PC-9 (cell line): ENCODE measurements around the gene LEPR. TPM values are rescaled to one million over a fixed set of nuclear protein-coding genes. Genes with fewer than 3 reads are reported as not detected.
A peak's percentile ranks its signal among the peaks of the same experiment; 100 is the strongest.

Experiments
- Bru-seq: library from RNA; stranded (reverse); fragments of 400-500 nt; gene quantifications from one replicate; lab custom pipeline; 2021; lab: Mats Ljungman, UMichigan
- BruChase-seq, 2 experiments: library from RNA; stranded (reverse); fragments of 400-500 nt; gene quantifications; one replicate each; lab custom pipeline; 2021; lab: Mats Ljungman, UMichigan
- BruUV-seq: library from RNA; stranded (reverse); fragments of 400-500 nt; replicated peaks from 2 replicates; lab custom pipeline; 2021; lab: Mats Ljungman, UMichigan
- CTCF ChIA-PET: fragments of 300-600 bp; sonication (Branson Sonifier 250); formaldehyde crosslinking; loops from one replicate; lab custom pipeline; 2022; ENCODE audit warnings: antibody characterized with exemption; lab: Charles Lee
- POLR2A ChIA-PET: fragments of 300-600 bp; sonication (Branson Sonifier 250); formaldehyde crosslinking; loops from one replicate; lab custom pipeline; 2022; ENCODE audit warnings: antibody characterized with exemption; ENCODE audit not compliant: unreplicated experiment; lab: Charles Lee
- DNase-seq, 2 experiments: peaks; one replicate each; pipeline versions ENCODE4 v3.0.0 to v3.0.0-alpha.2; 2015 to 2022; ENCODE audit warnings: mixed read lengths in 1 of 2
- H2AFZ ChIP-seq: fragments of 200-600 bp; sonication (generic); 2 replicates; pipeline ENCODE4 v1.8.1; 2017; ENCODE audit warnings: antibody characterized with exemption
- H3F3A ChIP-seq: fragments of 200-600 bp; sonication (generic); 2 replicates; pipeline ENCODE4 v1.8.1; 2017; ENCODE audit warnings: antibody characterized with exemption, mild to moderate bottlenecking, low read depth; ENCODE audit not compliant: insufficient read depth
- H3K27ac ChIP-seq: fragments of 200-600 bp; sonication (generic); 2 replicates; pipeline ENCODE4 v1.6.1; 2016; ENCODE audit warnings: mixed run types
- H3K27me3 ChIP-seq: fragments of 200-600 bp; sonication (generic); 2 replicates; pipeline ENCODE4 v1.6.1; 2016; ENCODE audit warnings: low read depth, mixed run types; ENCODE audit not compliant: insufficient read depth
- H3K36me3 ChIP-seq: fragments of 200-600 bp; sonication (generic); 2 replicates; pipeline ENCODE4 v1.6.1; 2016; ENCODE audit warnings: low read depth, mixed run types
- H3K4me1 ChIP-seq: fragments of 200-600 bp; sonication (generic); replicated peaks from 2 replicates; pipeline ENCODE4 v1.6.1; 2016; ENCODE audit warnings: mixed run types; ENCODE audit not compliant: insufficient read depth
- H3K4me2 ChIP-seq: fragments of 200-600 bp; sonication (generic); 2 replicates; pipeline ENCODE4 v1.6.1; 2017; ENCODE audit warnings: mixed run types
- H3K4me3 ChIP-seq: fragments of 200-600 bp; sonication (generic); 2 replicates; pipeline ENCODE4 v1.6.1; 2016; ENCODE audit warnings: mixed run types
- H3K79me2 ChIP-seq: fragments of 200-600 bp; sonication (generic); 2 replicates; pipeline ENCODE4 v1.6.1; 2017; ENCODE audit warnings: low read depth, mixed run types
- H3K9me2 ChIP-seq: fragments of 200-600 bp; sonication (generic); 2 replicates; pipeline ENCODE4 v1.8.1; 2017; ENCODE audit warnings: mild to moderate bottlenecking; ENCODE audit not compliant: insufficient read depth
- H3K9me3 ChIP-seq: fragments of 200-600 bp; sonication (generic); 2 replicates; pipeline ENCODE4 v1.8.1; 2016; ENCODE audit warnings: low read depth; ENCODE audit not compliant: insufficient read depth
- H4K20me1 ChIP-seq: fragments of 200-600 bp; sonication (generic); 2 replicates; pipeline ENCODE4 v1.8.1; 2017; ENCODE audit not compliant: insufficient read depth
- EZH2 ChIP-seq: fragments of 200-600 bp; sonication (generic); IDR thresholded peaks from 2 replicates; pipeline ENCODE4 v1.8.0; 2017; ENCODE audit warnings: antibody characterized with exemption, low read depth
- intact Hi-C: fragments of 100-400 bp; cut with micrococcal nuclease; formaldehyde crosslinking; loops from one replicate; pipeline ENCODE4 v1.10.0; 2022; ENCODE audit not compliant: unreplicated experiment
- long read RNA-seq: library from polyadenylated mRNA; stranded (forward); transcript quantifications from one replicate; pipeline ENCODE4 v2.0.0, GENCODE V29; 2022
- total RNA-seq: library from RNA; stranded (reverse); gene quantifications from 2 replicates; pipeline ENCODE4 v1.2.3, GENCODE V29; 2021
- TF ChIP-seq, protein P1 (sequence below): fragments of 200-600 bp; sonication (generic); conservative IDR thresholded peaks from 2 replicates; pipeline ENCODE4 v1.6.1; 2017; ENCODE audit warnings: mixed run types, antibody characterized with exemption, mild to moderate bottlenecking, moderate library complexity

LEPR gene, protein sequence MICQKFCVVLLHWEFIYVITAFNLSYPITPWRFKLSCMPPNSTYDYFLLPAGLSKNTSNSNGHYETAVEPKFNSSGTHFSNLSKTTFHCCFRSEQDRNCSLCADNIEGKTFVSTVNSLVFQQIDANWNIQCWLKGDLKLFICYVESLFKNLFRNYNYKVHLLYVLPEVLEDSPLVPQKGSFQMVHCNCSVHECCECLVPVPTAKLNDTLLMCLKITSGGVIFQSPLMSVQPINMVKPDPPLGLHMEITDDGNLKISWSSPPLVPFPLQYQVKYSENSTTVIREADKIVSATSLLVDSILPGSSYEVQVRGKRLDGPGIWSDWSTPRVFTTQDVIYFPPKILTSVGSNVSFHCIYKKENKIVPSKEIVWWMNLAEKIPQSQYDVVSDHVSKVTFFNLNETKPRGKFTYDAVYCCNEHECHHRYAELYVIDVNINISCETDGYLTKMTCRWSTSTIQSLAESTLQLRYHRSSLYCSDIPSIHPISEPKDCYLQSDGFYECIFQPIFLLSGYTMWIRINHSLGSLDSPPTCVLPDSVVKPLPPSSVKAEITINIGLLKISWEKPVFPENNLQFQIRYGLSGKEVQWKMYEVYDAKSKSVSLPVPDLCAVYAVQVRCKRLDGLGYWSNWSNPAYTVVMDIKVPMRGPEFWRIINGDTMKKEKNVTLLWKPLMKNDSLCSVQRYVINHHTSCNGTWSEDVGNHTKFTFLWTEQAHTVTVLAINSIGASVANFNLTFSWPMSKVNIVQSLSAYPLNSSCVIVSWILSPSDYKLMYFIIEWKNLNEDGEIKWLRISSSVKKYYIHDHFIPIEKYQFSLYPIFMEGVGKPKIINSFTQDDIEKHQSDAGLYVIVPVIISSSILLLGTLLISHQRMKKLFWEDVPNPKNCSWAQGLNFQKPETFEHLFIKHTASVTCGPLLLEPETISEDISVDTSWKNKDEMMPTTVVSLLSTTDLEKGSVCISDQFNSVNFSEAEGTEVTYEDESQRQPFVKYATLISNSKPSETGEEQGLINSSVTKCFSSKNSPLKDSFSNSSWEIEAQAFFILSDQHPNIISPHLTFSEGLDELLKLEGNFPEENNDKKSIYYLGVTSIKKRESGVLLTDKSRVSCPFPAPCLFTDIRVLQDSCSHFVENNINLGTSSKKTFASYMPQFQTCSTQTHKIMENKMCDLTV
- total RNA-seq (20.6 and 34.8 TPM in 2 replicates), Bru-seq, nascent RNA (percentile 75 among the genes with signal in this experiment), BruChase-seq, experiment 1, labeled RNA remaining after a 2-hour chase (percentile 92 among the genes with signal in this experiment), BruChase-seq, experiment 2, labeled RNA remaining after a 6-hour chase (percentile 72 among the genes with signal in this experiment)
- long read RNA-seq, full-length matches to known transcripts = 25 of 55 reads
- long read RNA-seq, partial matches to known transcripts = 4 of 55 reads
- long read RNA-seq, other reads (novel, unspliced or antisense) = 26 of 55 reads

DNA sequence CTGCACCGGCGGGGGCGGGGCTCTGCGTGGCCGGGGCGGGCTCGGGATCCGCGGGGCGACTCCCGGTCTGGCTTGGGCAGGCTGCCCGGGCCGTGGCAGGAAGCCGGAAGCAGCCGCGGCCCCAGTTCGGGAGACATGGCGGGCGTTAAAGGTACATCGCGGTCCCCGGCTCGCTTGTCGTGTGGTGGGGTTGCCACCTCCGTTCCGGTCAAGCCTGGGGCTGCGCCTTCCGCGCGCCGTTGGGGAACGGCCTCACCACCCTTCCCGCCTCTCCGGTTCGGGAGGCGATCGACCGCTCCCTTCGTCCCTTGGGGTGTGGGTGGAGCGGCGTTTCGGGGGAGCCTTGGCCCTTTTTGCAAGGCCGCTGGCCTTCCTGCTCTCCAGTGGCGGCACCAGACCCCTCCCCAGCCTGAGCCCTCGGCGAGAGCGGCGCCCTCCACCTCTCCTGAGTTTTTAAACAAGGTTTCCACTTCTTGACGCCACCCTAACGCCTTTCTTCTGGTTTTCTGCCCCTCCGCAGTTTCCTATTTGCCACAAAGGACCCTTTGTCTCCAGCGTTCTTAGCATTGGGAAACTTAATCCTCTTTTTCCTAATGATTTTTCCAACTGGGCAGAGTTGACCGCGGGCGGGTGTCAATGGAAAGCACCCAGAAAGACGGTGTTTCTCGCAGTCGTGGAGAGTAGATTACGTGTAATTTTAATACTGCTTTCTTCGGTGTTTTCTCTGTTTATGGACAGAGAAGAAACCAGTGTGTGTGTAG, at the start of gene LEPR, which contains the start of gene LEPROT:
Gene LEPR (plus strand): TSS at position 79 of the 761 bp plus-strand sequence. CDS start 144,898 bp downstream, outside the sequence.
Gene LEPROT (plus strand): TSS at position 79 of the 761 bp plus-strand sequence. CDS start 57 bp downstream, at position 136.
- H3K4me2 ChIP-seq = peak within 1 kb of the TSS; percentile 85
- intact Hi-C loops = loop anchor here (1.0 to 5.0 kb wide), 8 partner anchors 14 to 1078 kb away; partner anchors contain the start of gene DNAJC6
- no peaks in the 10 kb centered on the region for H3K27me3 ChIP-seq
- peaks cover 44% of the 10 kb centered on the region for H3K79me2 ChIP-seq
- BruUV-seq = TSS peak; percentile 44
- no peaks in the 10 kb centered on the region for H3K9me3 ChIP-seq
- no peaks in the 10 kb centered on the region for H3K9me2 ChIP-seq
- peaks cover 34% of the 10 kb centered on the region for H3F3A ChIP-seq
- CTCF ChIA-PET = interaction anchor here (0.5 to 1.3 kb wide), 8 partner anchors 8 to 267 kb away, joined by 3 to 9 read pairs (median 4); partner anchors contain the start of gene DNAJC6
- TF ChIP-seq, protein P1, sequence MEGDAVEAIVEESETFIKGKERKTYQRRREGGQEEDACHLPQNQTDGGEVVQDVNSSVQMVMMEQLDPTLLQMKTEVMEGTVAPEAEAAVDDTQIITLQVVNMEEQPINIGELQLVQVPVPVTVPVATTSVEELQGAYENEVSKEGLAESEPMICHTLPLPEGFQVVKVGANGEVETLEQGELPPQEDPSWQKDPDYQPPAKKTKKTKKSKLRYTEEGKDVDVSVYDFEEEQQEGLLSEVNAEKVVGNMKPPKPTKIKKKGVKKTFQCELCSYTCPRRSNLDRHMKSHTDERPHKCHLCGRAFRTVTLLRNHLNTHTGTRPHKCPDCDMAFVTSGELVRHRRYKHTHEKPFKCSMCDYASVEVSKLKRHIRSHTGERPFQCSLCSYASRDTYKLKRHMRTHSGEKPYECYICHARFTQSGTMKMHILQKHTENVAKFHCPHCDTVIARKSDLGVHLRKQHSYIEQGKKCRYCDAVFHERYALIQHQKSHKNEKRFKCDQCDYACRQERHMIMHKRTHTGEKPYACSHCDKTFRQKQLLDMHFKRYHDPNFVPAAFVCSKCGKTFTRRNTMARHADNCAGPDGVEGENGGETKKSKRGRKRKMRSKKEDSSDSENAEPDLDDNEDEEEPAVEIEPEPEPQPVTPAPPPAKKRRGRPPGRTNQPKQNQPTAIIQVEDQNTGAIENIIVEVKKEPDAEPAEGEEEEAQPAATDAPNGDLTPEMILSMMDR = no peak
- no peak for TF ChIP-seq EZH2
- no peak for DNase-seq
- H4K20me1 ChIP-seq = no peaks in the 10 kb centered on the region
- peaks cover 12% of the 10 kb centered on the region; the same call in 1 of the 2 replicates for H3K36me3 ChIP-seq
- H3K4me1 ChIP-seq = peaks cover 63% of the 10 kb centered on the region
- POLR2A ChIA-PET = interaction anchor here (0.5 to 1.2 kb wide), 10 partner anchors 14 to 522 kb away, joined by 3 to 44 read pairs (median 4); no protein-coding TSS in a partner anchor
- H3K27ac ChIP-seq = peak within 1 kb of the TSS; percentile 90
- peak within 1 kb of the TSS; percentile 69 for H3K4me3 ChIP-seq
- peak within 1 kb of the TSS; percentile 84 for H2AFZ ChIP-seq

DNA sequence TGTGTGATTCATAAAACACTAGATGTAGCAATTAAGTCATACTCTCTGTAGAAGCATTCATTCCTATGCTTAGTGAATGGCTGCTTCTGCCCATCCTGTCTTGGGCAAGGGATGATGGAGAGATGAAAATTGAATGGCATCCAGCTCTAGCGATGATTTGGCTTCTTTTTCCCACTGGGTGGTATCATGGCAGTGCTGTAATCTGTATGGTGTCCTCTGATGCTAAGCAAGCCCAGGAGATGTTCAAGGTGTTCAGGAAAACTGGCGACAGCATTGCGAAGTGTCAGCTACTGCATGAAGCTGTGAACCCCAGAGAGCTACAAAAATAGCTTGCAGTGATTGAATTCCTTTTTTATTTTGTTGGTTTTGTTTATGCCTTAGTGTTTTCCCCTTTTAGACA, 48.9 kb upstream of the LEPR start:
- ChIA-PET CTCF (interaction anchor here (0.6 kb wide), 1 partner anchor 935 kb away, joined by 4 read pairs; no protein-coding TSS in a partner anchor), POLR2A (no interaction called here)
- no peak for TF ChIP-seq EZH2
- TF ChIP-seq, protein P1 = no peak
- Histone ChIP-seq H3K36me3 (no peaks in the 10 kb centered on the region), H3K27me3 (no peaks in the 10 kb centered on the region), H3K4me2 (no peak overlapping the region), H3K9me3 (no peaks in the 10 kb centered on the region), H3K4me3 (no peak overlapping the region), H3K27ac (no peak overlapping the region), H4K20me1 (no peaks in the 10 kb centered on the region), H3K9me2 (no peaks in the 10 kb centered on the region; the same call in 1 of the 2 replicates), H3K4me1 (peaks cover 11% of the 10 kb centered on the region), H2AFZ (no peak overlapping the region), H3K79me2 (no peaks in the 10 kb centered on the region), H3F3A (no peaks in the 10 kb centered on the region)
- no TSS peak for BruUV-seq
- DNase-seq = no peak
- intact Hi-C loops = no loop called here
